HCT116 (cell line): ENCODE measurements around the gene CDH3.

Source experiments
- ATF3 ChIP-seq: IDR thresholded peaks from 2 replicates; pipeline ENCODE4 v1.6.1; 2012
- CEBPB ChIP-seq: IDR thresholded peaks from 2 replicates; pipeline ENCODE4 v1.6.1; 2012; ENCODE audit warnings: low read depth
- CTCF ChIP-seq, 3 experiments: fragments of 200-600 bp in 1 of 3; sonication (generic) in 1 of 3; IDR thresholded peaks in 2 of 3; conservative IDR thresholded peaks in 1 of 3; 2 replicates each; pipeline ENCODE4 v1.5.1; 2012 to 2017; ENCODE audit warnings: low read depth in 2 of 3, low read length in 2 of 3, antibody characterized with exemption in 1 of 3, borderline replicate concordance in 1 of 3, control low read depth in 1 of 3, mild to moderate bottlenecking in 1 of 3, mixed read lengths in 1 of 3, mixed run types in 1 of 3, moderate library complexity in 1 of 3; ENCODE audit not compliant: insufficient read depth in 1 of 3
- EGR1 ChIP-seq: IDR thresholded peaks from 2 replicates; pipeline ENCODE4 v1.6.1; 2012; ENCODE audit warnings: low read depth
- EZH2 ChIP-seq: fragments of 200-600 bp; sonication (generic); IDR thresholded peaks from 2 replicates; pipeline ENCODE4 v1.6.1; 2017; ENCODE audit warnings: antibody characterized with exemption, mixed run types
- EZH2phosphoT487 ChIP-seq: fragments of 200-600 bp; IDR thresholded peaks from 2 replicates; pipeline ENCODE4 v1.6.1; 2018; ENCODE audit warnings: antibody characterized with exemption, borderline replicate concordance
- JUND ChIP-seq: IDR thresholded peaks from 2 replicates; pipeline ENCODE4 v1.6.1; 2012
- POLR2A ChIP-seq: IDR thresholded peaks from 2 replicates; pipeline ENCODE4 v1.7.0; 2011; ENCODE audit warnings: borderline replicate concordance; ENCODE audit not compliant: insufficient read depth, insufficient read length; ENCODE audit errors: extremely low read depth
- POLR2AphosphoS5 ChIP-seq: IDR thresholded peaks from 2 replicates; pipeline ENCODE4 v1.6.1; 2011; ENCODE audit warnings: mild to moderate bottlenecking, low read depth, low read length, moderate library complexity
- TCF7L2 ChIP-seq: IDR thresholded peaks from 2 replicates; pipeline ENCODE4 v1.7.0; 2011; ENCODE audit warnings: borderline replicate concordance, inconsistent platforms; ENCODE audit not compliant: insufficient read depth, insufficient read length; ENCODE audit errors: extremely low read depth
- ZNF274 ChIP-seq: fragments of 200-500 bp; sonication (Bioruptor generic); IDR thresholded peaks from 2 replicates; pipeline ENCODE4 v1.6.1; 2014; ENCODE audit warnings: mild to moderate bottlenecking, low read depth, low read length, inconsistent platforms
- TF ChIP-seq, protein P1 (sequence below): IDR thresholded peaks from 2 replicates; pipeline ENCODE4 v1.6.1; 2012; ENCODE audit warnings: low read depth
- TF ChIP-seq, protein P2 (sequence below): IDR thresholded peaks from 2 replicates; pipeline ENCODE4 v1.6.1; 2012

- TF ChIP-seq POLR2AphosphoS5, result no peak
- TF ChIP-seq CTCF (IDR thresholded peaks at IDR 0.05 in 2 of 3, conservative IDR thresholded peaks at IDR 0.05 in 1 of 3; ENCODE audit: borderline replicate concordance in 1 of 3, insufficient read depth in 1 of 3, low read depth in 2 of 3, low read length in 2 of 3), result no peak
- TF ChIP-seq ZNF274, result no peak
- TF ChIP-seq, protein P1, sequence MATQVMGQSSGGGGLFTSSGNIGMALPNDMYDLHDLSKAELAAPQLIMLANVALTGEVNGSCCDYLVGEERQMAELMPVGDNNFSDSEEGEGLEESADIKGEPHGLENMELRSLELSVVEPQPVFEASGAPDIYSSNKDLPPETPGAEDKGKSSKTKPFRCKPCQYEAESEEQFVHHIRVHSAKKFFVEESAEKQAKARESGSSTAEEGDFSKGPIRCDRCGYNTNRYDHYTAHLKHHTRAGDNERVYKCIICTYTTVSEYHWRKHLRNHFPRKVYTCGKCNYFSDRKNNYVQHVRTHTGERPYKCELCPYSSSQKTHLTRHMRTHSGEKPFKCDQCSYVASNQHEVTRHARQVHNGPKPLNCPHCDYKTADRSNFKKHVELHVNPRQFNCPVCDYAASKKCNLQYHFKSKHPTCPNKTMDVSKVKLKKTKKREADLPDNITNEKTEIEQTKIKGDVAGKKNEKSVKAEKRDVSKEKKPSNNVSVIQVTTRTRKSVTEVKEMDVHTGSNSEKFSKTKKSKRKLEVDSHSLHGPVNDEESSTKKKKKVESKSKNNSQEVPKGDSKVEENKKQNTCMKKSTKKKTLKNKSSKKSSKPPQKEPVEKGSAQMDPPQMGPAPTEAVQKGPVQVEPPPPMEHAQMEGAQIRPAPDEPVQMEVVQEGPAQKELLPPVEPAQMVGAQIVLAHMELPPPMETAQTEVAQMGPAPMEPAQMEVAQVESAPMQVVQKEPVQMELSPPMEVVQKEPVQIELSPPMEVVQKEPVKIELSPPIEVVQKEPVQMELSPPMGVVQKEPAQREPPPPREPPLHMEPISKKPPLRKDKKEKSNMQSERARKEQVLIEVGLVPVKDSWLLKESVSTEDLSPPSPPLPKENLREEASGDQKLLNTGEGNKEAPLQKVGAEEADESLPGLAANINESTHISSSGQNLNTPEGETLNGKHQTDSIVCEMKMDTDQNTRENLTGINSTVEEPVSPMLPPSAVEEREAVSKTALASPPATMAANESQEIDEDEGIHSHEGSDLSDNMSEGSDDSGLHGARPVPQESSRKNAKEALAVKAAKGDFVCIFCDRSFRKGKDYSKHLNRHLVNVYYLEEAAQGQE, result no peak
- no peak for TF ChIP-seq ATF3
- no peak for TF ChIP-seq POLR2A
- TF ChIP-seq EZH2phosphoT487, result no peak
- no peak for TF ChIP-seq TCF7L2
- no peak for TF ChIP-seq CEBPB
- TF ChIP-seq EZH2, result no peak
- no peak for TF ChIP-seq EGR1
- TF ChIP-seq JUND, result no peak
- TF ChIP-seq, protein P2, sequence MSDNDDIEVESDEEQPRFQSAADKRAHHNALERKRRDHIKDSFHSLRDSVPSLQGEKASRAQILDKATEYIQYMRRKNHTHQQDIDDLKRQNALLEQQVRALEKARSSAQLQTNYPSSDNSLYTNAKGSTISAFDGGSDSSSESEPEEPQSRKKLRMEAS, result no peak
Measured at GRCh38 chr16:68658974-68659360, 13.9 kb downstream of the CDH3 start.
